Spleen (tissue), 7 donors: ENCODE measurements around the gene SPATS2.

ENCODE experiments used
- POLR2AphosphoS5 ChIP-seq, 3 donors: sonication (generic); formaldehyde crosslinking; IDR thresholded peaks; one replicate each; pipeline ENCODE4 v1.5.1; 2017; ENCODE audit warnings: antibody characterized with exemption in 3 of 3
- TF ChIP-seq, protein P1 (sequence below), 11 experiments: fragments of 200-600 bp in 7 of 11; fragments of 450-650 bp in 4 of 11; sonication (generic) in 4 of 11; IDR thresholded peaks in 8 of 11; conservative IDR thresholded peaks in 3 of 11; 1 replicate in 7 of 11; 2 replicates in 4 of 11; pipeline versions ENCODE4 v1.4.0 to v1.8.0; 2016 to 2021; ENCODE audit warnings: antibody characterized with exemption in 11 of 11, inconsistent platforms in 4 of 11, mild to moderate bottlenecking in 1 of 11
- donor health status: DM: no; HTN: no; CAD: no; lungs with moderate emphysema.
- donor health status: DM: no; HTN: no; CAD: no.
- donor health status: DM: no; HTN: no; CAD: no.

DNA sequence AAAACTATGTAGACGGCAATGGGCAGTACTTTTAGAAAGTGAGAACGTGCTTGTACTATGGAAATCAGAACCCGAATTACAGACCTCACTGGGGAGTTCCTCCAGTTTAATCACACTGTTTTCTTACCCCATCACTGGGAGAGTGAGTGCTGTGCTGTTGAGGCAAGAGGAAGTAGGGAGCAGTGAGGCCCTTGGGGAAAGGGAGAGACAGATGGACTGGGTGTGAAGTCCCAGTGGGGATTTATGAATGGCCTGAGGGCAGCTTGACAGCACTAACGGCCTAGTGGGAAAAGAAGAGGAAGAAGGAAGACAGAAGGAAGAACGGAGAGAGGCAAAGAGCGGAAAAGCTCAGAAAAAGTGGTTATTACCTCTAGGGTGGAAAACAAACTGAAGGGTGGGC, 195.0 kb downstream of the SPATS2 start:
- TF ChIP-seq, protein P1, sequence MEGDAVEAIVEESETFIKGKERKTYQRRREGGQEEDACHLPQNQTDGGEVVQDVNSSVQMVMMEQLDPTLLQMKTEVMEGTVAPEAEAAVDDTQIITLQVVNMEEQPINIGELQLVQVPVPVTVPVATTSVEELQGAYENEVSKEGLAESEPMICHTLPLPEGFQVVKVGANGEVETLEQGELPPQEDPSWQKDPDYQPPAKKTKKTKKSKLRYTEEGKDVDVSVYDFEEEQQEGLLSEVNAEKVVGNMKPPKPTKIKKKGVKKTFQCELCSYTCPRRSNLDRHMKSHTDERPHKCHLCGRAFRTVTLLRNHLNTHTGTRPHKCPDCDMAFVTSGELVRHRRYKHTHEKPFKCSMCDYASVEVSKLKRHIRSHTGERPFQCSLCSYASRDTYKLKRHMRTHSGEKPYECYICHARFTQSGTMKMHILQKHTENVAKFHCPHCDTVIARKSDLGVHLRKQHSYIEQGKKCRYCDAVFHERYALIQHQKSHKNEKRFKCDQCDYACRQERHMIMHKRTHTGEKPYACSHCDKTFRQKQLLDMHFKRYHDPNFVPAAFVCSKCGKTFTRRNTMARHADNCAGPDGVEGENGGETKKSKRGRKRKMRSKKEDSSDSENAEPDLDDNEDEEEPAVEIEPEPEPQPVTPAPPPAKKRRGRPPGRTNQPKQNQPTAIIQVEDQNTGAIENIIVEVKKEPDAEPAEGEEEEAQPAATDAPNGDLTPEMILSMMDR (IDR thresholded peaks at IDR 0.05 in 8 of 11, conservative IDR thresholded peaks at IDR 0.05 in 3 of 11), result no peak
- no peak for TF ChIP-seq POLR2AphosphoS5 (IDR thresholded peaks at IDR 0.05)
